H9 (cell line): ENCODE measurements around the gene RBFOX1. TPM values are rescaled to one million over a fixed set of nuclear protein-coding genes. Genes with fewer than 3 reads are reported as not detected.

Experiments
- DNase-seq: peaks from one replicate; pipeline ENCODE4 v3.0.0-alpha.2; 2017
- H2AFZ ChIP-seq: one replicate; pipeline ENCODE4 v1.6.1; 2013; ENCODE audit warnings: mild to moderate bottlenecking, low read length, control low read depth, moderate library complexity
- H2AK5ac ChIP-seq: 2 replicates; pipeline ENCODE4 v1.6.1; 2013; ENCODE audit warnings: low read length, control low read depth, mixed read lengths; ENCODE audit not compliant: insufficient read length
- H2BK120ac ChIP-seq: one replicate; pipeline ENCODE4 v1.6.1; 2013; ENCODE audit warnings: low read depth, mild to moderate bottlenecking, low read length, control low read depth, inconsistent platforms; ENCODE audit not compliant: poor library complexity, severe bottlenecking
- H2BK12ac ChIP-seq: 2 replicates; pipeline ENCODE4 v1.6.1; 2013; ENCODE audit warnings: low read length, control low read depth, mixed read lengths, low read depth; ENCODE audit not compliant: insufficient read length
- H2BK15ac ChIP-seq: 2 replicates; pipeline ENCODE4 v1.6.1; 2013; ENCODE audit warnings: low read depth, low read length, control low read depth
- H2BK20ac ChIP-seq: one replicate; pipeline ENCODE4 v1.6.1; 2013; ENCODE audit warnings: low read depth, mild to moderate bottlenecking, low read length, control low read depth, inconsistent platforms; ENCODE audit not compliant: poor library complexity, severe bottlenecking
- H2BK5ac ChIP-seq: 2 replicates; pipeline ENCODE4 v1.6.1; 2013; ENCODE audit warnings: low read length, control low read depth, mixed read lengths; ENCODE audit not compliant: insufficient read length
- H3K14ac ChIP-seq: 2 replicates; pipeline ENCODE4 v1.6.1; 2013; ENCODE audit warnings: low read length, control low read depth; ENCODE audit not compliant: insufficient read depth
- H3K18ac ChIP-seq: 2 replicates; pipeline ENCODE4 v1.6.1; 2013; ENCODE audit warnings: low read depth, mild to moderate bottlenecking, mixed read lengths, low read length, control low read depth; ENCODE audit not compliant: insufficient read length
- H3K23ac ChIP-seq: 2 replicates; pipeline ENCODE4 v1.6.1; 2013; ENCODE audit warnings: low read length, control low read depth, mixed read lengths, low read depth; ENCODE audit not compliant: insufficient read length
- H3K23me2 ChIP-seq: 2 replicates; pipeline ENCODE4 v1.6.1; 2013; ENCODE audit warnings: low read depth, mild to moderate bottlenecking, mixed read lengths, low read length, control low read depth; ENCODE audit not compliant: insufficient read length, poor library complexity, severe bottlenecking
- H3K27ac ChIP-seq: 2 replicates; pipeline ENCODE4 v1.5.1; 2013; ENCODE audit warnings: low read length, control low read depth, mixed read lengths, low read depth; ENCODE audit not compliant: insufficient read length
- H3K27me3 ChIP-seq: 2 replicates; pipeline ENCODE4 v1.6.1; 2013; ENCODE audit warnings: low read length, control low read depth, inconsistent platforms; ENCODE audit not compliant: insufficient read depth
- H3K4ac ChIP-seq: 2 replicates; pipeline ENCODE4 v1.6.1; 2013; ENCODE audit warnings: low read depth, mild to moderate bottlenecking, control low read depth, inconsistent platforms, low read length, moderate library complexity
- H3K4me1 ChIP-seq: 2 replicates; pipeline ENCODE4 v1.6.1; 2013; ENCODE audit warnings: low read length, control low read depth, inconsistent platforms; ENCODE audit not compliant: insufficient read depth
- H3K4me2 ChIP-seq: 2 replicates; pipeline ENCODE4 v1.6.1; 2013; ENCODE audit warnings: low read length, control low read depth, mixed read lengths; ENCODE audit not compliant: insufficient read length, insufficient read depth
- H3K56ac ChIP-seq: 2 replicates; pipeline ENCODE4 v1.6.1; 2013; ENCODE audit warnings: low read depth, mild to moderate bottlenecking, mixed read lengths, low read length, control low read depth; ENCODE audit not compliant: insufficient read length
- H3K79me1 ChIP-seq: 2 replicates; pipeline ENCODE4 v1.6.1; 2013; ENCODE audit warnings: low read depth, mild to moderate bottlenecking, moderate library complexity, low read length, control low read depth, inconsistent platforms; ENCODE audit not compliant: insufficient read depth, poor library complexity, severe bottlenecking
- H3K79me2 ChIP-seq: 2 replicates; pipeline ENCODE4 v1.6.1; 2013; ENCODE audit warnings: low read length, control low read depth, inconsistent platforms; ENCODE audit not compliant: insufficient read depth
- H3K9ac ChIP-seq: 2 replicates; pipeline ENCODE4 v1.6.1; 2013; ENCODE audit warnings: low read length, control low read depth, mixed read lengths; ENCODE audit not compliant: insufficient read length; ENCODE audit errors: extremely low read depth
- H3K9me3 ChIP-seq: one replicate; pipeline ENCODE4 v1.6.1; 2013; ENCODE audit warnings: low read depth, low read length, inconsistent platforms; ENCODE audit not compliant: control insufficient read depth
- H3T11ph ChIP-seq: one replicate; pipeline ENCODE4 v1.6.1; 2013; ENCODE audit warnings: mild to moderate bottlenecking, low read length, control low read depth, inconsistent platforms
- H4K20me1 ChIP-seq: one replicate; pipeline ENCODE4 v1.6.1; 2013; ENCODE audit not compliant: control insufficient read depth, insufficient read length, insufficient read depth
- H4K5ac ChIP-seq: 2 replicates; pipeline ENCODE4 v1.6.1; 2013; ENCODE audit warnings: low read depth, mild to moderate bottlenecking, mixed read lengths, low read length, control low read depth; ENCODE audit not compliant: insufficient read length
- H4K8ac ChIP-seq: replicated peaks from 2 replicates; pipeline ENCODE4 v1.6.1; 2013; ENCODE audit warnings: low read length, control low read depth, mixed read lengths, low read depth; ENCODE audit not compliant: insufficient read length
- H4K91ac ChIP-seq: 2 replicates; pipeline ENCODE4 v1.6.1; 2013; ENCODE audit warnings: low read depth, mild to moderate bottlenecking, moderate library complexity, mixed read lengths, low read length, control low read depth; ENCODE audit not compliant: insufficient read length
- H3K27ac Mint-ChIP-seq, 3 experiments: 2 replicates in 2 of 3; 3 replicates in 1 of 3; pipeline ENCODE4 v1.8.0; 2020 to 2021; ENCODE audit warnings: mixed read lengths in 3 of 3, mild to moderate bottlenecking in 1 of 3, moderate library complexity in 1 of 3
- H3K27me3 Mint-ChIP-seq: 2 replicates; pipeline ENCODE4 v1.8.0; 2021; ENCODE audit warnings: low read depth, mild to moderate bottlenecking, moderate library complexity, mixed read lengths
- H3K36me3 Mint-ChIP-seq, 3 experiments: 2 replicates in 2 of 3; 3 replicates in 1 of 3; pipeline ENCODE4 v1.8.0; 2020 to 2021; ENCODE audit warnings: low read depth in 3 of 3, mixed read lengths in 3 of 3; ENCODE audit not compliant: insufficient read depth in 1 of 3
- H3K4me1 Mint-ChIP-seq, 2 experiments: 2 replicates each; pipeline ENCODE4 v1.8.0; 2020; ENCODE audit warnings: mixed read lengths in 2 of 2
- H3K4me3 Mint-ChIP-seq, 2 experiments: 2 replicates in 1 of 2; 3 replicates in 1 of 2; pipeline ENCODE4 v1.8.0; 2020 to 2021; ENCODE audit warnings: mild to moderate bottlenecking in 2 of 2, mixed read lengths in 2 of 2, moderate library complexity in 1 of 2
- H3K9me3 Mint-ChIP-seq, 2 experiments: 2 replicates in 1 of 2; 3 replicates in 1 of 2; pipeline ENCODE4 v1.8.0; 2020; ENCODE audit warnings: mild to moderate bottlenecking in 2 of 2, mixed read lengths in 2 of 2, moderate library complexity in 1 of 2
- WGBS: extraction: QIAGEN DNeasy Blood & Tissue Kit; methylation state at CpG from one replicate; pipeline ENCODE4 v1.1.7; 2013; ENCODE audit warnings: missing lambda C conversion rate, low lambda C conversion rate, mixed read lengths; ENCODE audit not compliant: insufficient read length; ENCODE audit errors: extremely low coverage; 5-methylcytosine and 5-hydroxymethylcytosine counted together
- total RNA-seq: library from RNA; stranded (reverse); gene quantifications from 2 replicates; pipeline ENCODE4 v1.2.1, GENCODE V29; 2021
- TF ChIP-seq, protein P1 (sequence below): fragments of 200-600 bp; sonication (generic); conservative IDR thresholded peaks from 3 replicates; pipeline ENCODE4 v1.8.0; 2021; ENCODE audit warnings: antibody characterized with exemption, mild to moderate bottlenecking

Gene RBFOX1
- total RNA-seq, 1 experiment from 2014 or later = 2.0 TPM

DNA sequence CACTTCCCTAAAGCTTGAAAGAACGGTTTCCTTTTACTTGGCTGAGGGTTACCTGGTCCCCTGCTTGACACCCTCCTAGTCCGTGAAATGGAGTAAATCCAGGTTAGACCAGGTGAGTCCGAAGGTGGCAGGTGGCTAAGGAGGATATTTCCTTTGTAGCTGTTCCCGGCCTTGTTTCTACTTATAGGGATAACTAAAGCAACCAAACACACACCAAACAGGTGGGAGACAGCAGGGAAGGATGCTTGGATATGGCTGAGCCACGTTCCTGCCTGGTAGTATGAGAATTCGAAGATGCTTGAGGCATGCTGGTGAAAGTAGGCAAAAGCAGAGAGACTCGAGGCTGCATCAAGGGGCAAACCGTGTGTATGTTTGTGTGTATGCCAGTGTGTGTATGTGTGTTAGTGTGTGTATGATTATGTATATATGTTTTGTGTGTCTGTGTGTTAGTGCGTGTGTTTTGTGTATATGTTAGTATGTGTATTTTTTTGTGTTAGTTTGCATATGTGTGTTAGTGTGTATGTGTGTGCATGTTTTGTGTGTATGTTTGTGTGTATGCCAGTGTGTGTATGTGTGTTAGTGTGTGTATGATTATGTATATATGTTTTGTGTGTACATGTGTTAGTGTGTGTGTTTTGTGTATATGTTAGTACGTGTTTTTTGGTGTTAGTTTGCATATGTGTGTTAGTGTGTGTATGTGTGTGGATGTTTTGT lies 28.9 kb downstream of the RBFOX1 start:
- DNase-seq = no peak
- no peaks in the 10 kb centered on the region for H3K79me2 ChIP-seq
- no peak overlapping the region for H4K5ac ChIP-seq
- H3K27ac Mint-ChIP-seq = no peak overlapping the region
- no peak overlapping the region for H3T11ph ChIP-seq
- H2BK20ac ChIP-seq = no peak overlapping the region
- H3K9ac ChIP-seq = no peak overlapping the region
- no peak overlapping the region for H2AFZ ChIP-seq
- no peaks in the 10 kb centered on the region for H3K27me3 Mint-ChIP-seq
- H2BK12ac ChIP-seq = no peak overlapping the region
- no peaks in the 10 kb centered on the region for H3K27me3 ChIP-seq
- H4K8ac ChIP-seq = no peak overlapping the region
- no peak overlapping the region for H2BK5ac ChIP-seq
- H2BK120ac ChIP-seq = no peak overlapping the region
- H3K56ac ChIP-seq = no peak overlapping the region
- no peaks in the 10 kb centered on the region for H3K36me3 Mint-ChIP-seq
- no peaks in the 10 kb centered on the region for H4K20me1 ChIP-seq
- no peak overlapping the region for H3K4me2 ChIP-seq
- no peak overlapping the region for H3K27ac ChIP-seq
- 0 out of 2 replicates have a peak, but pooled peaks cover 2% of the 10 kb centered on the region for H3K4me1 ChIP-seq
- H3K18ac ChIP-seq = no peak overlapping the region
- TF ChIP-seq, protein P1, sequence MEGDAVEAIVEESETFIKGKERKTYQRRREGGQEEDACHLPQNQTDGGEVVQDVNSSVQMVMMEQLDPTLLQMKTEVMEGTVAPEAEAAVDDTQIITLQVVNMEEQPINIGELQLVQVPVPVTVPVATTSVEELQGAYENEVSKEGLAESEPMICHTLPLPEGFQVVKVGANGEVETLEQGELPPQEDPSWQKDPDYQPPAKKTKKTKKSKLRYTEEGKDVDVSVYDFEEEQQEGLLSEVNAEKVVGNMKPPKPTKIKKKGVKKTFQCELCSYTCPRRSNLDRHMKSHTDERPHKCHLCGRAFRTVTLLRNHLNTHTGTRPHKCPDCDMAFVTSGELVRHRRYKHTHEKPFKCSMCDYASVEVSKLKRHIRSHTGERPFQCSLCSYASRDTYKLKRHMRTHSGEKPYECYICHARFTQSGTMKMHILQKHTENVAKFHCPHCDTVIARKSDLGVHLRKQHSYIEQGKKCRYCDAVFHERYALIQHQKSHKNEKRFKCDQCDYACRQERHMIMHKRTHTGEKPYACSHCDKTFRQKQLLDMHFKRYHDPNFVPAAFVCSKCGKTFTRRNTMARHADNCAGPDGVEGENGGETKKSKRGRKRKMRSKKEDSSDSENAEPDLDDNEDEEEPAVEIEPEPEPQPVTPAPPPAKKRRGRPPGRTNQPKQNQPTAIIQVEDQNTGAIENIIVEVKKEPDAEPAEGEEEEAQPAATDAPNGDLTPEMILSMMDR = no peak
- H3K79me1 ChIP-seq = no peaks in the 10 kb centered on the region
- H3K4me1 Mint-ChIP-seq = peaks cover 0 to 3% of the 10 kb centered on the region in 2 experiments; a peak in 2 of 4 replicates
- no peak overlapping the region for H2BK15ac ChIP-seq
- no peaks in the 10 kb centered on the region for H3K9me3 Mint-ChIP-seq
- no peak overlapping the region for H3K4ac ChIP-seq
- H3K14ac ChIP-seq = no peak overlapping the region
- 100% methylated on average over 2 of the region's 10 CpGs for WGBS
- no peak overlapping the region for H3K4me3 Mint-ChIP-seq
- H3K23ac ChIP-seq = no peak overlapping the region
- no peak overlapping the region for H4K91ac ChIP-seq
- no peaks in the 10 kb centered on the region for H3K9me3 ChIP-seq
- H2AK5ac ChIP-seq = no peak overlapping the region
- no peaks in the 10 kb centered on the region for H3K23me2 ChIP-seq
